Renal cortical epithelial cell (primary cell): Measurements from ENCODE around the gene SLC16A4. TPM values are rescaled to one million over a fixed set of nuclear protein-coding genes. Genes with fewer than 3 reads are reported as not detected.

Experiments
- DNase-seq: peaks from one replicate; pipeline ENCODE4 v3.0.0-alpha.2; 2011; ENCODE audit warnings: low read depth
- total RNA-seq: library from RNA; depleted of rRNA; stranded (reverse); fragments of >200 nt; gene quantifications from 2 replicates; pipeline ENCODE4 v1.2.3, GENCODE V29; 2014

SLC16A4 gene
- total RNA-seq, 1 donor from 2014 or later: 127 TPM

GRCh38 chr1:110356379-110356778, 34.4 kb downstream of the SLC16A4 start:
- DNase-seq: peak; percentile 69

- DNase-seq: no peak
Observed at GRCh38 chr1:110355321-110355720, 35.5 kb downstream of the SLC16A4 start.

- no peak for DNase-seq
Observed at GRCh38 chr1:110350360-110350759, 40.5 kb downstream of the SLC16A4 start.

GRCh38 chr1:110348771-110349170, 42.1 kb downstream of the SLC16A4 start:
- no peak for DNase-seq

- no peak for DNase-seq
Observed at GRCh38 chr1:110348050-110348449, 42.8 kb downstream of the SLC16A4 start.

- DNase-seq: peak; percentile 28
Observed at GRCh38 chr1:110347182-110347893, 43.5 kb downstream of the SLC16A4 start.

- DNase-seq: no peak
Observed at GRCh38 chr1:110346690-110347089, 44.1 kb downstream of the SLC16A4 start.

- DNase-seq: no peak
Observed at GRCh38 chr1:110345480-110345879, 45.3 kb downstream of the SLC16A4 start.

- DNase-seq: no peak
Observed at GRCh38 chr1:110344152-110344551, 46.7 kb downstream of the SLC16A4 start.

- DNase-seq: no peak
Observed at GRCh38 chr1:110343249-110343648, 47.6 kb downstream of the SLC16A4 start.

- DNase-seq: no peak
Observed at GRCh38 chr1:110341872-110342331, 48.9 kb downstream of the SLC16A4 start.

GRCh38 chr1:110341146-110341871, 49.5 kb downstream of the SLC16A4 start:
- DNase-seq: no peak

GRCh38 chr1:110340207-110340468, 50.7 kb downstream of the SLC16A4 start:
- no peak for DNase-seq

GRCh38 chr1:110339407-110340206, 51.2 kb downstream of the SLC16A4 start:
- peak; percentile 56 for DNase-seq

- DNase-seq: peak; percentile 100
Observed at GRCh38 chr1:110338886-110339406, 51.9 kb downstream of the SLC16A4 start, which contains the start of gene RBM15. RBM15 (plus strand) TSS chr1:110339377; CDS start chr1:110339406, 29 bp downstream.

- no peak for DNase-seq
Observed at GRCh38 chr1:110338309-110338885, 52.4 kb downstream of the SLC16A4 start.

- no peak for DNase-seq
Observed at GRCh38 chr1:110337704-110338308, 53.0 kb downstream of the SLC16A4 start.

- no peak for DNase-seq
Observed at GRCh38 chr1:110336300-110337039, 54.4 kb downstream of the SLC16A4 start.

- no peak for DNase-seq
Observed at GRCh38 chr1:110335265-110335664, 55.6 kb downstream of the SLC16A4 start.

- no peak for DNase-seq
Observed at GRCh38 chr1:110328700-110329099, 62.1 kb downstream of the SLC16A4 start.

- peak; percentile 23 for DNase-seq
Observed at GRCh38 chr1:110328274-110328673, 62.6 kb downstream of the SLC16A4 start.
